HepG2 (cell line): Measurements from ENCODE around the gene CHST6. TPM values are rescaled to one million over a fixed set of nuclear protein-coding genes. Genes with fewer than 3 reads are reported as not detected.

Source experiments
- DNMT1 ChIP-seq: sonication (generic); formaldehyde crosslinking; IDR thresholded peaks from 2 replicates; pipeline ENCODE4 v1.5.1; 2020; ENCODE audit warnings: mild to moderate bottlenecking, missing genetic modification reagents
- MATR3 ChIP-seq: sonication (generic); formaldehyde crosslinking; IDR thresholded peaks from 2 replicates; pipeline ENCODE4 v1.4.0; 2020; ENCODE audit warnings: missing genetic modification reagents
- PHF21A ChIP-seq: sonication (generic); formaldehyde crosslinking; IDR thresholded peaks from 2 replicates; pipeline ENCODE4 v1.5.0; 2020; ENCODE audit warnings: mild to moderate bottlenecking, missing genetic modification reagents
- TAF1 ChIP-seq: sonication (generic); formaldehyde crosslinking; IDR thresholded peaks from 2 replicates; pipeline ENCODE4 v1.4.0; 2020; ENCODE audit warnings: missing genetic modification reagents
- ZBTB38 ChIP-seq: sonication (generic); formaldehyde crosslinking; IDR thresholded peaks from 2 replicates; pipeline ENCODE4 v1.5.1; 2020; ENCODE audit warnings: mild to moderate bottlenecking, missing genetic modification reagents
- polyA plus RNA-seq, 8 experiments: library from polyadenylated mRNA; depleted of rRNA in 3 of 8; stranded (reverse) in 7 of 8; unstranded in 1 of 8; fragments of >200 nt; fragmentation: Illumina TruSeq in 4 of 8; extraction: Trizol in 4 of 8; gene quantifications; 2 replicates each; pipeline versions ENCODE4 v1.2.1 to v1.2.3, GENCODE V29; 2011 to 2016; ENCODE audit warnings: low read depth in 4 of 8, missing spikeins in 1 of 8, mixed read lengths in 1 of 8; ENCODE audit not compliant: insufficient read depth in 1 of 8
- total RNA-seq, 5 experiments: library from RNA; depleted of rRNA; stranded (reverse); fragments of >200 nt; fragmentation: Illumina TruSeq; extraction: Trizol; gene quantifications; 2 replicates each; pipeline ENCODE4 v1.2.3, GENCODE V29; 2016; ENCODE audit warnings: low read depth in 1 of 5
- TF ChIP-seq, protein P1 (sequence below): sonication (generic); formaldehyde crosslinking; IDR thresholded peaks from 2 replicates; pipeline ENCODE4 v1.5.0; 2020; ENCODE audit warnings: mild to moderate bottlenecking, missing genetic modification reagents
- TF ChIP-seq, protein P2 (sequence below): IDR thresholded peaks from 2 replicates; pipeline ENCODE4 v1.6.1; 2016
- TF ChIP-seq, protein P3 (sequence below): sonication (generic); formaldehyde crosslinking; IDR thresholded peaks from 2 replicates; pipeline ENCODE4 v1.5.1; 2020; ENCODE audit warnings: missing genetic modification reagents, mild to moderate bottlenecking, borderline replicate concordance

CHST6 gene
- total and polyA plus RNA-seq, 2 of the 13 experiments (the other 11 are each of a cell fraction or from before 2014, with no cell fraction given): 0.18 to 0.91 TPM

DNA sequence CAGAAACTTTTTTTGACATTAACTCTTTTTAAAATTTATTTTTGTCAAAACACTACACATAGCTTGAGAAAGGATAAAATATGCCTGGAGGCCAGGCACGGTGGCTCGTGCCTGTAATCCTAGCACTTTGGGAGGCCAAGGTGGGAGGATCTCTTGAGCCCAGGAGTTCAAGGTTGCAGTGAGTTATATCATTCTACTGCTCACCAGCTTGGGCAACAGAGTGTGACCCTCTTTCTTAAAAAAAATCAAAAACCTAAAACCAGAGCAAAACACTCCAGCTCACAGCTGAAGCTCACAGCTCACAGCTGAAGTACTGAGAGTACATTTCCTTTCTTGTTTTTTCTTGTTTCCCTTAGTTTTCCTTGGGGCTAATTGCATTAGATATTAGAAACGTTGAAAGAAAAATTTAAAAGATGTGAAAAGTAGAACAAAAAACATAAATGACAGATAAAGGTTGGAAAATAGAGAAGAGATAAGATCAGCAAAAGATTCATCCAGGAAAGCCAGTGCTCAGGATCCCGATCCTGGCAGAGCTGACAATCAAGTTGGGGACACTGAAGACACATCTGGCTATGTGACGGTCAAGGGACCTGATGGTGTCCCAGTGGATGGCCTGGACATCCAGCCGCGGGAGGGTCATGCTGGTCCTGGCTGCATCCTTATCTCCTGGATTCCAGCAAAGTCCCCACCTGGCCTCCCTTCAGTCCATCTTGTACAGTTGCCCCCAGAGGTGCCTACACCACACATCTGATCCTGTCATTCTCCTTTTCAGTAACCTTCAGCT, 9.8 kb downstream of the CHST6 start (continued):
- TF ChIP-seq MATR3 (CRISPR knock-in tag) (no peak), TAF1 (CRISPR knock-in tag) (no peak), PHF21A (CRISPR knock-in tag) (peak; percentile 25; the same call in 1 of the 2 replicates), ZBTB38 (CRISPR knock-in tag) (0 out of 2 replicates have a peak, but pooled peaks have one; percentile 53), DNMT1 (0 out of 2 replicates have a peak, but pooled peaks have one; percentile 32)
- TF ChIP-seq, protein P1, sequence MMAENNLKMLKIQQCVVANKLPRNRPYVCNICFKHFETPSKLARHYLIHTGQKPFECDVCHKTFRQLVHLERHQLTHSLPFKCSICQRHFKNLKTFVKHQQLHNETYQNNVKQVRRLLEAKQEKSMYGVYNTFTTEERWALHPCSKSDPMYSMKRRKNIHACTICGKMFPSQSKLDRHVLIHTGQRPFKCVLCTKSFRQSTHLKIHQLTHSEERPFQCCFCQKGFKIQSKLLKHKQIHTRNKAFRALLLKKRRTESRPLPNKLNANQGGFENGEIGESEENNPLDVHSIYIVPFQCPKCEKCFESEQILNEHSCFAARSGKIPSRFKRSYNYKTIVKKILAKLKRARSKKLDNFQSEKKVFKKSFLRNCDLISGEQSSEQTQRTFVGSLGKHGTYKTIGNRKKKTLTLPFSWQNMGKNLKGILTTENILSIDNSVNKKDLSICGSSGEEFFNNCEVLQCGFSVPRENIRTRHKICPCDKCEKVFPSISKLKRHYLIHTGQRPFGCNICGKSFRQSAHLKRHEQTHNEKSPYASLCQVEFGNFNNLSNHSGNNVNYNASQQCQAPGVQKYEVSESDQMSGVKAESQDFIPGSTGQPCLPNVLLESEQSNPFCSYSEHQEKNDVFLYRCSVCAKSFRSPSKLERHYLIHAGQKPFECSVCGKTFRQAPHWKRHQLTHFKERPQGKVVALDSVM (CRISPR knock-in tag): peak; percentile 83
- TF ChIP-seq, protein P2, sequence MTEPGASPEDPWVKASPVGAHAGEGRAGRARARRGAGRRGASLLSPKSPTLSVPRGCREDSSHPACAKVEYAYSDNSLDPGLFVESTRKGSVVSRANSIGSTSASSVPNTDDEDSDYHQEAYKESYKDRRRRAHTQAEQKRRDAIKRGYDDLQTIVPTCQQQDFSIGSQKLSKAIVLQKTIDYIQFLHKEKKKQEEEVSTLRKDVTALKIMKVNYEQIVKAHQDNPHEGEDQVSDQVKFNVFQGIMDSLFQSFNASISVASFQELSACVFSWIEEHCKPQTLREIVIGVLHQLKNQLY (CRISPR knock-in tag): no peak
- TF ChIP-seq, protein P3, sequence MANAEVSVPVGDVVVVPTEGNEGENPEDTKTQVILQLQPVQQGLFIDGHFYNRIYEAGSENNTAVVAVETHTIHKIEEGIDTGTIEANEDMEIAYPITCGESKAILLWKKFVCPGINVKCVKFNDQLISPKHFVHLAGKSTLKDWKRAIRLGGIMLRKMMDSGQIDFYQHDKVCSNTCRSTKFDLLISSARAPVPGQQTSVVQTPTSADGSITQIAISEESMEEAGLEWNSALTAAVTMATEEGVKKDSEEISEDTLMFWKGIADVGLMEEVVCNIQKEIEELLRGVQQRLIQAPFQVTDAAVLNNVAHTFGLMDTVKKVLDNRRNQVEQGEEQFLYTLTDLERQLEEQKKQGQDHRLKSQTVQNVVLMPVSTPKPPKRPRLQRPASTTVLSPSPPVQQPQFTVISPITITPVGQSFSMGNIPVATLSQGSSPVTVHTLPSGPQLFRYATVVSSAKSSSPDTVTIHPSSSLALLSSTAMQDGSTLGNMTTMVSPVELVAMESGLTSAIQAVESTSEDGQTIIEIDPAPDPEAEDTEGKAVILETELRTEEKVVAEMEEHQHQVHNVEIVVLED (CRISPR knock-in tag): no peak
